Upper lobe of right lung (tissue), 1 donor: ENCODE results near the gene EWSR1. TPM values are rescaled to one million over a fixed set of nuclear protein-coding genes. Genes with fewer than 3 reads are reported as not detected.
"Not testable (repeated sequence)": the region's sequence is repeated elsewhere in the genome, so short reads cannot be mapped to it uniquely, and the experiment has no call there.

Experiments used
- ATAC-seq: fragments of 200-7000 bp; cut with Tn5 transposase; one replicate; pipeline ENCODE4 v1.9.1; 2020; ENCODE audit warnings: mild to moderate bottlenecking, moderate library complexity
- DNase-seq: peaks from one replicate; pipeline ENCODE4 v3.0.0-alpha.2; 2020
- H3K27ac ChIP-seq: fragments of 200-600 bp; one replicate; pipeline ENCODE4 v1.8.0; 2022
- H3K27me3 ChIP-seq: fragments of 200-600 bp; one replicate; pipeline ENCODE4 v1.8.0; 2022; ENCODE audit warnings: mild to moderate bottlenecking
- H3K36me3 ChIP-seq: fragments of 200-600 bp; one replicate; pipeline ENCODE4 v1.8.0; 2022
- H3K4me1 ChIP-seq: fragments of 200-600 bp; one replicate; pipeline ENCODE4 v1.8.0; 2022
- H3K4me3 ChIP-seq: fragments of 200-600 bp; one replicate; pipeline ENCODE4 v1.8.0; 2022; ENCODE audit warnings: mild to moderate bottlenecking
- H3K9me3 ChIP-seq: fragments of 200-600 bp; one replicate; pipeline ENCODE4 v1.8.0; 2022
- intact Hi-C: fragments of 100-400 bp; cut with DNase I; formaldehyde crosslinking; loops from one replicate; pipeline ENCODE4 v1.11.0; 2022
- total RNA-seq: library from RNA; stranded (reverse); fragmentation: NEBNext Ultra II Directional; extraction: Animal tissue kit (Norgen Biotek cat#: 25700); gene quantifications from one replicate; pipeline ENCODE4 v1.2.1, GENCODE V29; 2021
- TF ChIP-seq, protein P1 (sequence below): fragments of 200-600 bp; IDR thresholded peaks from one replicate; pipeline ENCODE4 v1.8.0; 2022; ENCODE audit warnings: antibody characterized with exemption
- donor health status: DM: no; HTN: yes; CAD: no; lungs with severe emphysema.

Gene EWSR1
- total RNA-seq, 1 donor from 2014 or later = 149 TPM

DNA sequence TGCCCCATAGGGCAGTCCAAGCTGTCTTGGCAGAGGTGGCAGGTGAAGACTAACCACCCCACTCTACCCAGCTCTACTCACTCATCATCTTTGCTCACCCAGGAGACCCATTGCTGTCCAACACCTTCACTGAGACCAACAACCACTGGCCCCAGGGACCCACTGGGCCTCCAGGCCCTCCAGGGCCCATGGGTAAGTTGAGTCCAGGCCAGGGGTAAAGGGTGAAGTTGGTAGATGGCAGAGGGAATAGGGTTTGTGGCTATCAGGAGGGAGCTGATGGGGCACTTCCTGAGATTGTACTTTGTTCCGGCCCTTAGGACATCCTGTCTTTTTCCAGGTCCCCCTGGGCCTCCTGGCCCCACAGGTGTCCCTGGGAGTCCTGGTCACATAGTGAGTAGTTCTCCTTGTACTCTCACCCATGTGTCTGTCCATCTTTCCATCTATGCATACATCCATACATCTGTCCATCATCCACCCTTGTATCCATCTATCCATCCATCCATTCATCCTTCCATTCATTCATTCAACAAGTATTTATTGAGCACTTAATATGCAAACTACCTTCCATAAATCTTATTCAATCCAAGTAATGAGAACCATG lies 34.7 kb upstream of the EWSR1 start:
- Histone ChIP-seq H3K36me3 (no peaks in the 10 kb centered on the region), H3K4me1 (no peaks in the 10 kb centered on the region), H3K27me3 (no peaks in the 10 kb centered on the region), H3K4me3 (no peak overlapping the region), H3K9me3 (no peaks in the 10 kb centered on the region), H3K27ac (no peak overlapping the region)
- ATAC-seq (peak; percentile 25), DNase-seq (no peak)
- TF ChIP-seq, protein P1, sequence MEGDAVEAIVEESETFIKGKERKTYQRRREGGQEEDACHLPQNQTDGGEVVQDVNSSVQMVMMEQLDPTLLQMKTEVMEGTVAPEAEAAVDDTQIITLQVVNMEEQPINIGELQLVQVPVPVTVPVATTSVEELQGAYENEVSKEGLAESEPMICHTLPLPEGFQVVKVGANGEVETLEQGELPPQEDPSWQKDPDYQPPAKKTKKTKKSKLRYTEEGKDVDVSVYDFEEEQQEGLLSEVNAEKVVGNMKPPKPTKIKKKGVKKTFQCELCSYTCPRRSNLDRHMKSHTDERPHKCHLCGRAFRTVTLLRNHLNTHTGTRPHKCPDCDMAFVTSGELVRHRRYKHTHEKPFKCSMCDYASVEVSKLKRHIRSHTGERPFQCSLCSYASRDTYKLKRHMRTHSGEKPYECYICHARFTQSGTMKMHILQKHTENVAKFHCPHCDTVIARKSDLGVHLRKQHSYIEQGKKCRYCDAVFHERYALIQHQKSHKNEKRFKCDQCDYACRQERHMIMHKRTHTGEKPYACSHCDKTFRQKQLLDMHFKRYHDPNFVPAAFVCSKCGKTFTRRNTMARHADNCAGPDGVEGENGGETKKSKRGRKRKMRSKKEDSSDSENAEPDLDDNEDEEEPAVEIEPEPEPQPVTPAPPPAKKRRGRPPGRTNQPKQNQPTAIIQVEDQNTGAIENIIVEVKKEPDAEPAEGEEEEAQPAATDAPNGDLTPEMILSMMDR = no peak
- intact Hi-C loops = no loop called here

GRCh38 chr22:29240481-29240880 lies 27.6 kb upstream of the EWSR1 start:
- ATAC-seq, DNase-seq, H3K36me3 ChIP-seq, H3K27me3 ChIP-seq, H3K4me1 ChIP-seq, intact Hi-C loops, H3K27ac ChIP-seq, H3K9me3 ChIP-seq, H3K4me3 ChIP-seq: not testable (repeated sequence)

DNA sequence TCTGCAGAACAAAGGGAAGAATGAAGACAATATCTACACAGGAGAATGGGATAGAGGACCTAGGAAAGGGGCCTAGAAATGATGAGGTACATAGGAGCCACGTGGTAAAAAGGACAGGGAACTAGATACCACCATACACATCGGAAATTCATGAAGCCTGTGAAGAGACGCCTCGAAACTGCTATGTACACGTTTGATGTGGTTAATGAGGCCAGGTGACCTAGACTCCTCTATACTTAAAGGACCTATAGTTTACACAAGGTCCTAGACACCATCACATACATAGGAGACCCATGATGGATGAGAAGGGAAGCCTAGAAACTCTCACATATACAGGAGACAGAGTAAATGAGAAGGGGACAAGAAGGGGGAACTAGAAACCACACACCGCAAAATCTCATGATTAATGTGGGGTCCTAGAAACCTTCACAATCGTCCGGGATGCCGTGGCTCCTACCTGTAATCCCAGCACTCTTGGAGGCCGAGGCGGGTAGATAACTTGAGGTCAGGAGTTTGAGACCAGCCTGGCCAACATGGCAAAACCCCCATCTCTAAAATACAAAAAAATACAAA lies 24.1 kb upstream of the EWSR1 start:
- Histone ChIP-seq H3K9me3 (no peaks in the 10 kb centered on the region), H3K4me1 (peaks cover 6% of the 10 kb centered on the region), H3K36me3 (no peaks in the 10 kb centered on the region), H3K27ac (no peak overlapping the region), H3K4me3 (no peak overlapping the region), H3K27me3 (no peaks in the 10 kb centered on the region)
- DNase-seq (no peak), ATAC-seq (no peak)
- TF ChIP-seq, protein P1 = no peak
- intact Hi-C loops = no loop called here

DNA sequence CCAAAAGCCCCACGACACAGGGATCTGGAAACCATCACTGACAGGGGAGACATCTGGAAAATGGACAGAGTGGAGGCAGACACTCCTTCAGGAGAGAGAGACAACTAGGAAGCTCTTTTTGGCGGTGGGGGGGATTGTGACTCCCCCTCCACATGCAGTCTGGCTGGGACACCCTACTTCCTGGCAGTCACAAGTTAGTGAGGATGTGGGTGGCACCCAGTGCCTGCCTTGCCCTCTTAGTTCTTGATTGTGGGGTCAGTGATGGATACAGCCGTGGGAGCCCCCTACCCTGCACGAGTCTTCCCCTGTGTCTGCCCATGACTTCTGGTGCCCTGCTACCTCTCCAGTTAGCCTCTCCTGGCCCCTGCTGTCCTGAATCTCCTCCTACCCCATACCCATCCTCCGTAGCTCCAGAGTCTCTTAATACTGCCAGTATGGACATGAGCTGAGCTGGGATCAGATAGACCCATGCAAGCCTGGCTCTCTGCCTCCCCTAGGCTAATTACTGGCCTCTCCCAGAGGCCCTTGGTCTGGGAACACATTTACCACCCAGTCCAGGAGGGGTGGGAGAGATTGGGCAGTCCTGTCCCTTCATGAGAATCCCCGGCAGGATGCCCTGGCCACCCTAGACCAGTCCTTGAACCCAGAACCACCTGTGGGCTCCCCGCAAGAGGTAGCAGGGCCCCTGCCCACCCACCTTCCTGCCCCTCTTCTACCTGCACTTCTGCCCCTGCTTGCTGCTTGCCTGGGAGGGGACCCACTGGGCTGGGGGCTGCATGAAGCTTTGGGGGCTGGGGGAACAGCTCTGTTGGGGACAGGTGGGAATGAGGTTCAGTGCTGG lies 23.1 kb upstream of the EWSR1 start:
- Histone ChIP-seq H3K4me3 (no peak overlapping the region), H3K27ac (no peak overlapping the region), H3K9me3 (no peaks in the 10 kb centered on the region), H3K4me1 (peaks cover 6% of the 10 kb centered on the region), H3K36me3 (no peaks in the 10 kb centered on the region), H3K27me3 (no peaks in the 10 kb centered on the region)
- TF ChIP-seq, protein P1 = no peak
- intact Hi-C loops = loop anchor here (5.0 kb wide), 1 partner anchor 88 kb away; no protein-coding TSS in a partner anchor
- no peak for DNase-seq
- ATAC-seq = no peak

DNA sequence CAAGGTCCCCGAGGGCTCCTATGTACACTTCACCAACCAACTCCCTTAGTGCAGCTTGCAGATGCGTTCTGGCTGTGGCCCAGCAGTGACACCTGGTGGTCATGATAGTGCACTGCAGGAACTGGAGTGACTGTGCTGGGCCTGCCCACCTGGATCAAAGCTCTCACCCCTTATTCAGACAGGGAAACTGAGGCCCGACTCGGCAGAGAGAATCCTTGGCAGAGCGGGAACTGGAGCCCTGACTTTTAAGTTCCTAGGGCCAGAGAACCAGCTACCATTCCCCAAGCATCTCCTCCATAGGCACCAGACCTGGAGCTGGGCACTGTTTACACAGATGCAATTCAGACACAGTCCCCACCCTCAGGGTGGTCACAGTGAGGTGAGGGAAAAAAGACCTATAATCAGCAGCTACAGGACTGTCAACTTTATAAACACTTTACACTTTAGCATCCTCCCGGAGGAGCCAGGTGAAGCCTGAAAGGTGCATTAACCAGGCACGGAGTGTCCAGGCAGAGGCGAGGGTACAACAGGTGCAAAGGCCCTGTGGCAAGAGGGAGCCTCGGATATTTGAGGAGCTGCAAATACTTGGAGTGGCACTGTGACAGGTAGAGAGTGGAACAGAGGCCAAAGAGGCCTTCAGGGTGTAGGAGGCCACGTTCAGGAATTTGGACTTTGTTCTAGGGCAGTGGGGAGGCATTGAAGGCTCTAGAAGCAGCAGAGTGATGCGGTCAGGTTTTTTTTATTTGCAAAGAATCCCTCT lies 22.3 kb upstream of the EWSR1 start:
- H3K27me3 ChIP-seq = no peaks in the 10 kb centered on the region
- H3K4me1 ChIP-seq = peaks cover 6% of the 10 kb centered on the region
- H3K36me3 ChIP-seq = no peaks in the 10 kb centered on the region
- DNase-seq = peak; percentile 80
- ATAC-seq = peak; percentile 97
- TF ChIP-seq, protein P1 = peak; percentile 97
- H3K27ac ChIP-seq = no peak overlapping the region
- intact Hi-C loops = loop anchor here (5.0 kb wide), 1 partner anchor 89 kb away; no protein-coding TSS in a partner anchor
- H3K4me3 ChIP-seq = no peak overlapping the region
- no peaks in the 10 kb centered on the region for H3K9me3 ChIP-seq

GRCh38 chr22:29247891-29248290 lies 20.2 kb upstream of the EWSR1 start:
- DNase-seq, H3K36me3 ChIP-seq, H3K27ac ChIP-seq, H3K9me3 ChIP-seq, ATAC-seq, H3K4me1 ChIP-seq, H3K4me3 ChIP-seq, H3K27me3 ChIP-seq: not testable (repeated sequence)
- intact Hi-C loops = loop anchor here (5.0 kb wide), 1 partner anchor 91 kb away; no protein-coding TSS in a partner anchor
